Panc1 (cell line): Measurements from ENCODE around the gene KRT77.

Experiments used
- CTCF ChIP-seq: fragments of 450-650 bp; IDR thresholded peaks from 2 replicates; pipeline ENCODE4 v1.5.1; 2017; ENCODE audit warnings: mild to moderate bottlenecking
- POLR2AphosphoS5 ChIP-seq: IDR thresholded peaks from 2 replicates; pipeline ENCODE4 v1.6.1; 2012; ENCODE audit warnings: mild to moderate bottlenecking, low read depth, low read length, moderate library complexity
- REST ChIP-seq, 2 experiments: IDR thresholded peaks; 2 replicates each; pipeline ENCODE4 v1.6.1; 2011 to 2012; ENCODE audit warnings: low read depth in 2 of 2, control low read depth in 1 of 2, low read length in 1 of 2, mild to moderate bottlenecking in 1 of 2, moderate library complexity in 1 of 2; ENCODE audit not compliant: insufficient read depth in 1 of 2
- SIN3A ChIP-seq: IDR thresholded peaks from 2 replicates; pipeline ENCODE4 v1.6.1; 2012; ENCODE audit warnings: low read depth, mild to moderate bottlenecking, low read length, moderate library complexity, borderline replicate concordance; ENCODE audit not compliant: insufficient read depth

- TF ChIP-seq POLR2AphosphoS5 (no peak), SIN3A (no peak), REST (IDR thresholded peaks at IDR 0.05; ENCODE audit: insufficient read depth in 1 of 2, low read depth in 2 of 2, low read length in 1 of 2) (no peak), CTCF (no peak)
Measured at GRCh38 chr12:52663420-52663819, 39.9 kb downstream of the KRT77 start.
